Testis (tissue), 2 donors: ENCODE data around the gene SKAP1.

Source experiments
- CTCF ChIP-seq, 3 experiments: fragments of 450-650 bp in 2 of 3; fragments of 200-600 bp in 1 of 3; sonication (generic) in 1 of 3; IDR thresholded peaks; one replicate each; pipeline ENCODE4 v1.5.1; 2016 to 2019; ENCODE audit warnings: antibody characterized with exemption in 3 of 3, mild to moderate bottlenecking in 2 of 3, moderate library complexity in 1 of 3
- POLR2A ChIP-seq: fragments of 450-650 bp; IDR thresholded peaks from one replicate; pipeline ENCODE4 v1.6.1; 2017; ENCODE audit warnings: antibody characterized with exemption, mild to moderate bottlenecking, moderate library complexity

GRCh38 chr17:48363161-48363560 is 66.9 kb downstream of the SKAP1 start:
- TF ChIP-seq POLR2A (no peak), CTCF (IDR thresholded peaks at IDR 0.05) (no peak)
